K562 (cell line): Measurements from ENCODE around the gene MS4A4E. TPM values are rescaled to one million over a fixed set of nuclear protein-coding genes. Genes with fewer than 3 reads are reported as not detected.

Experiments
- ATAC-seq: fragments of 200-7000 bp; cut with Tn5 transposase; 3 replicates; pipeline ENCODE4 v1.9.1; 2020; ENCODE audit warnings: moderate library complexity
- BruUV-seq: library from RNA; stranded (reverse); fragments of 400-500 nt; replicated peaks from 2 replicates; lab custom pipeline; 2021; lab: Mats Ljungman, UMichigan
- CTCF ChIA-PET: fragments of 300-600 bp; formaldehyde crosslinking; extraction: SDS; loops from one replicate; lab custom pipeline; 2021; ENCODE audit warnings: low intra/inter-chr PET ratio; lab: Yijun Ruan, JAX
- POLR2A ChIA-PET: fragments of 300-600, 350-650 bp; sonication (Branson Sonifier 250); formaldehyde crosslinking; extraction: SDS; loops from one replicate; lab custom pipeline; 2021; ENCODE audit warnings: antibody characterized with exemption, inconsistent platforms; lab: Yijun Ruan, JAX
- DNase-seq, 4 experiments: peaks; one replicate each; pipeline versions ENCODE4 v3.0.0 to v3.0.0-alpha.2; 2011 to 2018; ENCODE audit warnings: low spot score in 3 of 4, mixed read lengths in 3 of 4; ENCODE audit errors: extremely low read depth in 1 of 4
- FAIRE-seq: peaks from 2 replicates; lab custom pipeline; 2011; peaks lifted over from hg19 to GRCh38; lab: Jason Lieb, UNC
- H2AFZ ChIP-seq: 2 replicates; pipeline ENCODE4 v1.6.0; 2011; ENCODE audit warnings: low read depth, low read length, control low read depth, inconsistent platforms
- H3K27ac ChIP-seq: fragments of 200-600 bp; 3 replicates; pipeline ENCODE4 v1.8.0; 2011; ENCODE audit warnings: low read depth, mild to moderate bottlenecking, control low read depth, inconsistent platforms, low read length, moderate library complexity, mixed read lengths; ENCODE audit errors: extremely low read depth
- H3K27me3 ChIP-seq, 2 experiments: fragments of 300-600 bp in 1 of 2; 2 replicates in 1 of 2; 3 replicates in 1 of 2; pipeline versions ENCODE4 v1.6.0 to v1.8.0; 2011; ENCODE audit warnings: inconsistent platforms in 2 of 2, low read length in 2 of 2, mild to moderate bottlenecking in 1 of 2, mixed read lengths in 1 of 2, moderate library complexity in 1 of 2; ENCODE audit not compliant: control insufficient read depth in 2 of 2, insufficient read depth in 2 of 2
- H3K36me3 ChIP-seq: fragments of 300-600 bp; 3 replicates; pipeline ENCODE4 v1.8.0; 2011; ENCODE audit warnings: mild to moderate bottlenecking, low read length, inconsistent platforms; ENCODE audit not compliant: control insufficient read depth, insufficient read depth
- H3K4me1 ChIP-seq, 2 experiments: fragments of 200-600 bp in 1 of 2; replicated peaks in 1 of 2; 2 replicates in 1 of 2; 3 replicates in 1 of 2; pipeline versions ENCODE4 v1.5.1 to v1.8.0; 2011; ENCODE audit warnings: inconsistent platforms in 2 of 2, low read length in 2 of 2, mild to moderate bottlenecking in 1 of 2, mixed read lengths in 1 of 2, moderate library complexity in 1 of 2; ENCODE audit not compliant: control insufficient read depth in 2 of 2, insufficient read depth in 2 of 2
- H3K4me2 ChIP-seq: 2 replicates; pipeline ENCODE4 v1.6.1; 2011; ENCODE audit warnings: low read length, control low read depth, inconsistent platforms, mixed read lengths; ENCODE audit not compliant: insufficient read depth
- H3K4me3 ChIP-seq: fragments of 200-600 bp; sonication (generic), shearing (Covaris generic); 2 replicates; pipeline ENCODE4 v1.5.1; 2016; ENCODE audit warnings: control low read depth, inconsistent platforms
- H3K79me2 ChIP-seq: fragments of 200-600 bp; 3 replicates; pipeline ENCODE4 v1.8.0; 2011; ENCODE audit warnings: low read length, inconsistent platforms; ENCODE audit not compliant: control insufficient read depth, insufficient read depth
- H3K9ac ChIP-seq, 2 experiments: 2 replicates each; pipeline versions ENCODE4 v1.6.0 to v1.6.1; 2011; ENCODE audit warnings: low read depth in 2 of 2, low read length in 2 of 2, control low read depth in 1 of 2, inconsistent platforms in 1 of 2, mild to moderate bottlenecking in 1 of 2, mixed read lengths in 1 of 2; ENCODE audit not compliant: insufficient read depth in 1 of 2
- H3K9me1 ChIP-seq: one replicate; pipeline ENCODE4 v1.6.0; 2011; ENCODE audit warnings: inconsistent platforms, mild to moderate bottlenecking, low read length, moderate library complexity; ENCODE audit not compliant: control insufficient read depth, insufficient read depth
- H3K9me3 ChIP-seq: replicated peaks from 2 replicates; pipeline ENCODE4 v1.5.1; 2011; ENCODE audit warnings: low read depth, low read length, inconsistent platforms; ENCODE audit not compliant: control insufficient read depth, insufficient read depth
- H4K20me1 ChIP-seq: replicated peaks from 2 replicates; pipeline ENCODE4 v1.6.1; 2011; ENCODE audit warnings: low read length, inconsistent platforms, mixed read lengths; ENCODE audit not compliant: control insufficient read depth, insufficient read depth
- CTBP1 ChIP-seq: fragments of 450-650 bp; IDR thresholded peaks from 2 replicates; pipeline ENCODE4 v1.6.1; 2016; ENCODE audit warnings: borderline replicate concordance
- FOXJ2 ChIP-seq: fragments of 200-800 bp; sonication (Bioruptor generic); IDR thresholded peaks from 2 replicates; pipeline ENCODE4 v1.6.1; 2016; ENCODE audit warnings: missing genetic modification characterization, missing compliant biosample characterization
- MBD2 ChIP-seq: sonication (generic); IDR thresholded peaks from 2 replicates; pipeline ENCODE4 v1.6.1; 2016; ENCODE audit warnings: low read depth, borderline replicate concordance
- NFRKB ChIP-seq: fragments of 450-650 bp; IDR thresholded peaks from 2 replicates; pipeline ENCODE4 v1.6.1; 2016; ENCODE audit warnings: low read depth
- PHB ChIP-seq: fragments of 250-450 bp; sonication (Bioruptor Pico); IDR thresholded peaks from 2 replicates; pipeline ENCODE4 v1.5.0; 2021
- PHTF2 ChIP-seq: fragments of 250-450 bp; sonication (Bioruptor Pico); IDR thresholded peaks from 2 replicates; pipeline ENCODE4 v1.5.0; 2021; ENCODE audit warnings: mild to moderate bottlenecking
- RBM14 ChIP-seq: fragments of 200-400 bp; formaldehyde crosslinking; IDR thresholded peaks from 2 replicates; pipeline ENCODE4 v1.6.1; 2018; ENCODE audit warnings: low read depth, mild to moderate bottlenecking, low read length, moderate library complexity, borderline replicate concordance; ENCODE audit not compliant: insufficient read depth
- SRSF7 ChIP-seq: fragments of 200-400 bp; formaldehyde crosslinking; optimal IDR thresholded peaks from 2 replicates; pipeline ENCODE3; 2017; ENCODE audit warnings: mild to moderate bottlenecking, low read depth, low read length
- SUPT5H ChIP-seq: fragments of 450-650 bp; IDR thresholded peaks from 2 replicates; pipeline ENCODE4 v1.6.1; 2016
- ZBTB7A ChIP-seq: IDR thresholded peaks from 2 replicates; pipeline ENCODE4 v1.6.1; 2011; ENCODE audit warnings: low read depth, mild to moderate bottlenecking, low read length, moderate library complexity, borderline replicate concordance; ENCODE audit not compliant: control insufficient read depth
- ZC3H8 ChIP-seq: fragments of 450-650 bp; IDR thresholded peaks from 2 replicates; pipeline ENCODE4 v1.6.1; 2017
- ZNF184 ChIP-seq: sonication (generic); formaldehyde crosslinking; IDR thresholded peaks from 2 replicates; pipeline ENCODE4 v1.5.0; 2020; ENCODE audit warnings: missing genetic modification reagents
- WGBS: fragments of 100-300 bp; shearing (Covaris generic); methylation state at CpG from one replicate; pipeline ENCODE4 v1.1.6; 2016; ENCODE audit warnings: low coverage, mixed read lengths; ENCODE audit not compliant: insufficient coverage; ENCODE audit errors: missing lambda C conversion rate; 5-methylcytosine and 5-hydroxymethylcytosine counted together
- in situ Hi-C: fragments of 300-500 bp; cut with MboI; formaldehyde crosslinking; loops from 4 replicates; pipeline ENCODE4 v1.15.0; 2018; ENCODE audit warnings: inconsistent platforms, mixed read lengths
- intact Hi-C: fragments of 100-400 bp; cut with micrococcal nuclease; formaldehyde crosslinking; loops from 2 replicates; pipeline ENCODE4 v1.14.2; 2022
- polyA plus RNA-seq, 8 experiments: library from polyadenylated mRNA; depleted of rRNA in 4 of 8; stranded (reverse) in 5 of 8; unstranded in 3 of 8; fragments of >200 nt; fragmentation: Nextera tagmentation in 2 of 8; fragmentation: Illumina TruSeq in 1 of 8; extraction: Ambion mirVana in 2 of 8; extraction: Trizol in 1 of 8; gene quantifications; 2 replicates each; pipeline versions ENCODE4 v1.2.1 to v1.2.3, GENCODE V29; 2011 to 2014; ENCODE audit warnings: inconsistent platforms in 1 of 8, missing spikeins in 1 of 8
- total RNA-seq, 7 experiments: library from RNA; depleted of rRNA in 6 of 7; stranded (reverse); fragments of >200 nt in 6 of 7; fragmentation: Illumina TruSeq in 2 of 7; extraction: Trizol in 2 of 7; gene quantifications; 2 replicates each; pipeline versions ENCODE4 v1.2.1 to v1.2.3, GENCODE V29; 2011 to 2021; ENCODE audit warnings: low replicate concordance in 1 of 7
- TF ChIP-seq, protein P1 (sequence below): fragments of 250-450 bp; sonication (Bioruptor Pico); IDR thresholded peaks from 2 replicates; pipeline ENCODE4 v1.8.0; 2021; ENCODE audit warnings: mild to moderate bottlenecking, moderate library complexity
- TF ChIP-seq, protein P2 (sequence below): fragments of 450-650 bp; formaldehyde crosslinking; conservative IDR thresholded peaks from 2 replicates; pipeline ENCODE4 v1.4.0; 2022; ENCODE audit warnings: mild to moderate bottlenecking, missing genetic modification characterization

The MS4A4E gene
- total and polyA plus RNA-seq, 9 of the 15 experiments (the other 6 are each of a cell fraction or from before 2014, with no cell fraction given): 0.11 to 0.81 (median 0.36) TPM; not detected in 2

DNA sequence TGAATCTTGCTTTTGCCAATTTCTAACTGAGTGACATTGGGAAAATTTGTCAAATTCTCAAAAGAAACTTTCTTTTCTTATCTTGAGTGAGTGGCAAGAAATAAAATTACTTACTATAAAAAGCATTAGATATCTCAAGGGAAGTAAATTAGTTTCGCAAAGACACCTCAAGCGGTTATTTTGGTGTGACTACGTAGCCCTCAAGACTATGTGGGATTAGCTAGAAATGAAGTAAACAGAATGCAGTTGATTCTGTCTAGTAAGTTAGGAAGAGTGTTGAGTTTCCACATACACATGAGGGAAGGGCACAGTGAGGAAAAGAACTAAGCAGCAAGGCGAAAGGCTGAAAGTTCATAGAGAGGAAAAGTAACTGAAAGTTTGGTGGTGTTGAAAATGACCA, 31.7 kb downstream of the MS4A4E start:
- Histone ChIP-seq H3K36me3 (no peaks in the 10 kb centered on the region), H3K9ac (no peak overlapping the region), H4K20me1 (no peaks in the 10 kb centered on the region), H3K79me2 (no peaks in the 10 kb centered on the region), H3K27ac (no peak overlapping the region), H3K4me2 (no peak overlapping the region), H3K9me1 (no peaks in the 10 kb centered on the region), H3K27me3 (no peaks in the 10 kb centered on the region), H3K4me3 (no peak overlapping the region), H3K9me3 (no peaks in the 10 kb centered on the region), H3K4me1 (peaks cover 0 to 3% of the 10 kb centered on the region in 2 experiments; a peak in 2 of 5 replicates), H2AFZ (peak overlapping the region; percentile 69)
- ChIA-PET CTCF (no interaction called here), POLR2A (interaction anchor here (0.8 to 1.6 kb wide), 3 partner anchors 9 to 542 kb away, joined by 3 to 5 read pairs (median 4); no protein-coding TSS in a partner anchor)
- BruUV-seq: no TSS peak
- in situ Hi-C loops: no loop called here
- FAIRE-seq: no peak
- 77% methylated on average over 4 of the region's 4 CpGs for WGBS
- intact Hi-C loops: no loop called here
- no peak for ATAC-seq
- no peak for DNase-seq
- TF ChIP-seq CTBP1: no peak
- no peak for TF ChIP-seq ZC3H8
- no peak for TF ChIP-seq SUPT5H
- TF ChIP-seq NFRKB: no peak
- no peak for TF ChIP-seq FOXJ2
- TF ChIP-seq ZBTB7A: no peak
- no peak for TF ChIP-seq SRSF7
- TF ChIP-seq PHB (CRISPR knock-in tag): no peak
- TF ChIP-seq ZNF184 (CRISPR knock-in tag): no peak
- TF ChIP-seq RBM14: no peak
- no peak for TF ChIP-seq PHTF2 (CRISPR knock-in tag)
- TF ChIP-seq, protein P1, sequence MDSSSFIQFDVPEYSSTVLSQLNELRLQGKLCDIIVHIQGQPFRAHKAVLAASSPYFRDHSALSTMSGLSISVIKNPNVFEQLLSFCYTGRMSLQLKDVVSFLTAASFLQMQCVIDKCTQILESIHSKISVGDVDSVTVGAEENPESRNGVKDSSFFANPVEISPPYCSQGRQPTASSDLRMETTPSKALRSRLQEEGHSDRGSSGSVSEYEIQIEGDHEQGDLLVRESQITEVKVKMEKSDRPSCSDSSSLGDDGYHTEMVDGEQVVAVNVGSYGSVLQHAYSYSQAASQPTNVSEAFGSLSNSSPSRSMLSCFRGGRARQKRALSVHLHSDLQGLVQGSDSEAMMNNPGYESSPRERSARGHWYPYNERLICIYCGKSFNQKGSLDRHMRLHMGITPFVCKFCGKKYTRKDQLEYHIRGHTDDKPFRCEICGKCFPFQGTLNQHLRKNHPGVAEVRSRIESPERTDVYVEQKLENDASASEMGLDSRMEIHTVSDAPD (CRISPR knock-in tag): no peak
- TF ChIP-seq MBD2: no peak
- TF ChIP-seq, protein P2, sequence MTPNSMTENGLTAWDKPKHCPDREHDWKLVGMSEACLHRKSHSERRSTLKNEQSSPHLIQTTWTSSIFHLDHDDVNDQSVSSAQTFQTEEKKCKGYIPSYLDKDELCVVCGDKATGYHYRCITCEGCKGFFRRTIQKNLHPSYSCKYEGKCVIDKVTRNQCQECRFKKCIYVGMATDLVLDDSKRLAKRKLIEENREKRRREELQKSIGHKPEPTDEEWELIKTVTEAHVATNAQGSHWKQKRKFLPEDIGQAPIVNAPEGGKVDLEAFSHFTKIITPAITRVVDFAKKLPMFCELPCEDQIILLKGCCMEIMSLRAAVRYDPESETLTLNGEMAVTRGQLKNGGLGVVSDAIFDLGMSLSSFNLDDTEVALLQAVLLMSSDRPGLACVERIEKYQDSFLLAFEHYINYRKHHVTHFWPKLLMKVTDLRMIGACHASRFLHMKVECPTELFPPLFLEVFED (CRISPR knock-in tag): no peak
